LNCaP clone FGC (cell line): Measurements from ENCODE around the gene LCA5.

ENCODE experiments used
- DNase-seq: peaks from one replicate; pipeline ENCODE4 v3.0.0-alpha.2; 2011; ENCODE audit warnings: low read depth
- H3K4me3 ChIP-seq: 2 replicates; pipeline ENCODE4 v1.5.1; 2011; ENCODE audit warnings: mild to moderate bottlenecking, low read depth, low read length, control low read depth
- TF ChIP-seq, protein P1 (sequence below): IDR thresholded peaks from 2 replicates; pipeline ENCODE4 v1.5.1; 2012; ENCODE audit warnings: mild to moderate bottlenecking; ENCODE audit not compliant: control insufficient read depth, insufficient read depth; ENCODE audit errors: extremely low read depth

Gene LCA5

DNA sequence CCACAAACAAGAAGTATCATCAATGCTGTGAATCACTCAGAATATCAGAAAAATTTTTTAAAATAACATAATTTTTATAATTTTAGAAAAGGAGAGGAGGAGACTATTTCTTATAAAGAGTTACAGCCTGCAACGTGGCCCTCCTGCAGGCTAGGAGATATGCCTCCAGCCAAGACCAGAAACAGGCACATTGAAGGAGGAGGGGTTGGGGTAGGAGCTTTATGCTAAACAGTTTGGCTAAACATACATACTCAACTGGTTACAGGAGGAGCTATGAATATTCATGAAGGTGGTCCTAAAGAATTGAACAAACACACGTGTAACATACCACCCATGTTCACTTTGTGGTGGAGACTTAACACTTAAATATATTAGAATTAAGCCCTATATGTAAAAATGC lies 14.2 kb upstream of the LCA5 start:
- TF ChIP-seq, protein P1, sequence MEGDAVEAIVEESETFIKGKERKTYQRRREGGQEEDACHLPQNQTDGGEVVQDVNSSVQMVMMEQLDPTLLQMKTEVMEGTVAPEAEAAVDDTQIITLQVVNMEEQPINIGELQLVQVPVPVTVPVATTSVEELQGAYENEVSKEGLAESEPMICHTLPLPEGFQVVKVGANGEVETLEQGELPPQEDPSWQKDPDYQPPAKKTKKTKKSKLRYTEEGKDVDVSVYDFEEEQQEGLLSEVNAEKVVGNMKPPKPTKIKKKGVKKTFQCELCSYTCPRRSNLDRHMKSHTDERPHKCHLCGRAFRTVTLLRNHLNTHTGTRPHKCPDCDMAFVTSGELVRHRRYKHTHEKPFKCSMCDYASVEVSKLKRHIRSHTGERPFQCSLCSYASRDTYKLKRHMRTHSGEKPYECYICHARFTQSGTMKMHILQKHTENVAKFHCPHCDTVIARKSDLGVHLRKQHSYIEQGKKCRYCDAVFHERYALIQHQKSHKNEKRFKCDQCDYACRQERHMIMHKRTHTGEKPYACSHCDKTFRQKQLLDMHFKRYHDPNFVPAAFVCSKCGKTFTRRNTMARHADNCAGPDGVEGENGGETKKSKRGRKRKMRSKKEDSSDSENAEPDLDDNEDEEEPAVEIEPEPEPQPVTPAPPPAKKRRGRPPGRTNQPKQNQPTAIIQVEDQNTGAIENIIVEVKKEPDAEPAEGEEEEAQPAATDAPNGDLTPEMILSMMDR: no peak
- H3K4me3 ChIP-seq: no peak overlapping the region
- DNase-seq: no peak

- TF ChIP-seq, protein P1: no peak
- no peak for DNase-seq
- no peak overlapping the region for H3K4me3 ChIP-seq
These were observed 11.1 kb upstream of the LCA5 start for GRCh38 chr6:79548304-79548703.

DNA sequence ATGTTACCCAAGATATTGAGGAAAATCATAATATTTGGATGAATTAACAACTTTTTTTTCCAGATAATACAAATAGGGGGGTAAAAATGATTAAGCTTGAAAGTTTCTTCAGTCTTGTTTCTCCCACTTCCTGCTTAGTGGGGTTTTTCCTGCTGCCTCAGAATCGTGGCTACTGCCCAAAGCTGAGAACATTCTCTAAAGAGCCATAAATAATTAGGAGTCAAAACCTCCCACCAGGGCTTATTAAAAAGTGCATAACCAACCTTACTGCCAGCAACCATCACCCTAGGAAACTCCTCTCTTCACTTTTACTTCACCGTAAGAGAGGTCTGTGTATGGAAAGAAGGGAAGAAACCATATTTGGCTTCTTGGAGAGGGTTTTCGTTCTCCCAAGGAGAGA lies 9.0 kb upstream of the LCA5 start:
- no peak for DNase-seq
- H3K4me3 ChIP-seq: no peak overlapping the region
- TF ChIP-seq, protein P1: no peak

- DNase-seq: peak; percentile 82
- H3K4me3 ChIP-seq: no peak overlapping the region
- TF ChIP-seq, protein P1: peak; percentile 43
These were observed 7.8 kb upstream of the LCA5 start for GRCh38 chr6:79544939-79545450.

- H3K4me3 ChIP-seq: no peak overlapping the region
- TF ChIP-seq, protein P1: no peak
- no peak for DNase-seq
These were observed 7.2 kb upstream of the LCA5 start for GRCh38 chr6:79544299-79544927.

GRCh38 chr6:79543886-79544285 lies 6.7 kb upstream of the LCA5 start:
- TF ChIP-seq, protein P1: no peak
- DNase-seq: no peak
- no peak overlapping the region for H3K4me3 ChIP-seq

DNA sequence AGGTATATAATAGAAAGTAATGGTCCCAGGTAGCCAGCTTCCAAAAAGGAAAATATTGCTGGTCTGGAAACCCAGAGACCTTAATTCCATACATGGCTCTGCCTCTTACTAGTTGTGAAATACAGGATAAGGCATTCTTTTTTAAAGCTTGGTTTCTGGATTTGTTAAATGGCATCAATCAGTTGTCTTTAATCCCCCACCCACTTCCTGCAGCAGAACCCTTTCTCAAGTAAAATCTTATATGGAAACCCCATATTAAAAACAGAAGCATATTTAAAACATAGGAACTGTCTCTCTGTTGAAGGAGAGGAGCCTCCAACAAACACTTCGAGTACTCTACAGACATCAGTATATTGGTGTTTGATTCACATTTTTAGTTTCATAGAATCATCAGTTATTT lies 6.2 kb upstream of the LCA5 start:
- DNase-seq: no peak
- TF ChIP-seq, protein P1: no peak
- H3K4me3 ChIP-seq: no peak overlapping the region
